Stimulated activated CD4-positive, alpha-beta T cell treated with anti-CD3 and anti-CD28 coated beads, TNF-alpha, amount 100 ng/mL, for 4 hours (primary cell): ENCODE measurements around the gene PTBP3.
A peak's percentile ranks its signal among the peaks of the same experiment; 100 is the strongest.

Experiments
- DNase-seq, 3 experiments: peaks; one replicate each; pipeline ENCODE4 v3.0.0-alpha.2; 2020; ENCODE audit warnings: low read depth in 3 of 3

PTBP3 gene

GRCh38 chr9:112360047-112360804 is 26.8 kb upstream of the PTBP3 start:
- no peak for DNase-seq

GRCh38 chr9:112355427-112355897 is 22.0 kb upstream of the PTBP3 start:
- no peak for DNase-seq

GRCh38 chr9:112354081-112354743 is 20.8 kb upstream of the PTBP3 start:
- no peak for DNase-seq

- DNase-seq = no peak
Measured at GRCh38 chr9:112352209-112352608, 18.8 kb upstream of the PTBP3 start.

- DNase-seq = no peak
Measured at GRCh38 chr9:112351184-112351583, 17.8 kb upstream of the PTBP3 start.

GRCh38 chr9:112349008-112349333 is 15.6 kb upstream of the PTBP3 start:
- DNase-seq = no peak

GRCh38 chr9:112348257-112349007 is 15.0 kb upstream of the PTBP3 start:
- peak; percentile 55 to 66 (median 57) for DNase-seq

- DNase-seq = no peak
Measured at GRCh38 chr9:112341730-112342129, 8.3 kb upstream of the PTBP3 start.

- no peak for DNase-seq
Measured at GRCh38 chr9:112339886-112340285, 6.5 kb upstream of the PTBP3 start.

- DNase-seq = no peak
Measured at GRCh38 chr9:112338561-112338960, 5.1 kb upstream of the PTBP3 start.

GRCh38 chr9:112337547-112337946 is 4.1 kb upstream of the PTBP3 start:
- DNase-seq = no peak

- DNase-seq = no peak
Measured at GRCh38 chr9:112334432-112334841, 1.0 kb upstream of the PTBP3 start.

- peak; percentile 90 to 93 (median 92) for DNase-seq
Measured at GRCh38 chr9:112333639-112334431, 416 bp upstream of the PTBP3 start.

GRCh38 chr9:112332674-112332976 is 794 bp downstream of the PTBP3 start:
- DNase-seq = no peak

- DNase-seq = no peak
Measured at GRCh38 chr9:112332214-112332613, 1.2 kb downstream of the PTBP3 start.

- no peak for DNase-seq
Measured at GRCh38 chr9:112331674-112331952, 1.8 kb downstream of the PTBP3 start.

GRCh38 chr9:112328545-112328944 is 4.9 kb downstream of the PTBP3 start:
- DNase-seq = no peak

- DNase-seq = no peak
Measured at GRCh38 chr9:112327718-112328450, 5.5 kb downstream of the PTBP3 start.

GRCh38 chr9:112326194-112326593 is 7.2 kb downstream of the PTBP3 start:
- no peak for DNase-seq

- no peak for DNase-seq
Measured at GRCh38 chr9:112325600-112325999, 7.8 kb downstream of the PTBP3 start.

GRCh38 chr9:112325127-112325526 is 8.3 kb downstream of the PTBP3 start:
- no peak for DNase-seq
